HUES64 (cell line): ENCODE data around the gene UBR1.
"Not testable (repeated sequence)": the region's sequence is repeated elsewhere in the genome, so short reads cannot be mapped to it uniquely, and the experiment has no call there.

Experiments used
- H3K27ac ChIP-seq: 2 replicates; pipeline ENCODE4 v1.7.0; 2013; ENCODE audit warnings: low read depth, low read length, inconsistent platforms
- H3K27me3 ChIP-seq: 2 replicates; pipeline ENCODE4 v1.6.1; 2013; ENCODE audit warnings: mild to moderate bottlenecking, low read length; ENCODE audit not compliant: insufficient read depth
- H3K36me3 ChIP-seq: 2 replicates; pipeline ENCODE4 v1.6.1; 2013; ENCODE audit warnings: mild to moderate bottlenecking, low read length; ENCODE audit not compliant: insufficient read depth
- H3K4me1 ChIP-seq: 2 replicates; pipeline ENCODE4 v1.6.1; 2013; ENCODE audit warnings: mild to moderate bottlenecking, low read length, moderate library complexity; ENCODE audit not compliant: insufficient read depth
- H3K4me3 ChIP-seq: 2 replicates; pipeline ENCODE4 v1.5.1; 2013; ENCODE audit warnings: mild to moderate bottlenecking, low read length, moderate library complexity
- H3K9ac ChIP-seq: 2 replicates; pipeline ENCODE4 v1.6.1; 2013; ENCODE audit warnings: mild to moderate bottlenecking, low read depth, low read length
- H3K9me3 ChIP-seq: 2 replicates; pipeline ENCODE4 v1.6.1; 2013; ENCODE audit warnings: low read depth, low read length; ENCODE audit not compliant: insufficient read depth
- WGBS: fragments of 150-250, 120-280 bp; methylation state at CpG from one replicate; pipeline ENCODE4 v1.1.7; 2013; ENCODE audit warnings: missing lambda C conversion rate; 5-methylcytosine and 5-hydroxymethylcytosine counted together

The UBR1 gene

DNA sequence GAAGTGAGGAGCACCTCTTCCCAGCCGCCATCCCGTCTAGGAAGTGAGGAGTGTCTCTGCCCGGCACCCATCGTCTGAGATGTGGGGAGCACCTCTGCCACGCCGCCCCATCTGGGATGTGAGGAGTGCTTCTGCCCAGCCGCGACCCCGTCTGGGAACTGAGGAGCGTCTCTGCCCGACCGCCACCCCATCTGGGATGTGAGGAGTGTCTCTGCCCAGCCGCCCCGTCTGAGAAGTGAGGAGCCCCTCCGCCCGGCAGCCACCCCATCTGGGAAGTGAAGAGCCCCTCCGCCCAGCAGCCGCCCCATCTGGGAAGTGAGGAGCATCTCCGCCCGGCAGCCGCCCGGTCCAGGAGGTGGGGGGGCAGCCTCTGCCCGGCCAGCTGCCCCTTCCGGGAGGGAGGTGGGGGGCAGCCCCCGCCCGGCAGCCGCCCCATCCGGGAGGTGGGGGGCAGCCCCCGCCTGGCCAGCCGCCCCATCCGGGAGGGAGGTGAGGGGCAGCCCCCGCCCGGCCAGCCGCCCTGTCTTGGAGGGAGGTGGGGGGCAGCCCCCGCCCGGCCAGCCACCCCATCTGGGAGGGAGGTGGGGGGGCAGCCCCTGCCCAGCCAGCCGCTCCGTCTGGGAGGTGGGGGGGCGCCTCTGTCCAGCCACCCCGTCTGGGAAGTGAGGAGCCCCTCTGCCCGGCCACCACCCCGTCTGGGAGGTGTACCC lies 100.8 kb downstream of the UBR1 start:
- peaks cover 61% of the 10 kb centered on the region for H3K36me3 ChIP-seq
- WGBS, result 94% methylated on average over 42 of the region's 42 CpGs

DNA sequence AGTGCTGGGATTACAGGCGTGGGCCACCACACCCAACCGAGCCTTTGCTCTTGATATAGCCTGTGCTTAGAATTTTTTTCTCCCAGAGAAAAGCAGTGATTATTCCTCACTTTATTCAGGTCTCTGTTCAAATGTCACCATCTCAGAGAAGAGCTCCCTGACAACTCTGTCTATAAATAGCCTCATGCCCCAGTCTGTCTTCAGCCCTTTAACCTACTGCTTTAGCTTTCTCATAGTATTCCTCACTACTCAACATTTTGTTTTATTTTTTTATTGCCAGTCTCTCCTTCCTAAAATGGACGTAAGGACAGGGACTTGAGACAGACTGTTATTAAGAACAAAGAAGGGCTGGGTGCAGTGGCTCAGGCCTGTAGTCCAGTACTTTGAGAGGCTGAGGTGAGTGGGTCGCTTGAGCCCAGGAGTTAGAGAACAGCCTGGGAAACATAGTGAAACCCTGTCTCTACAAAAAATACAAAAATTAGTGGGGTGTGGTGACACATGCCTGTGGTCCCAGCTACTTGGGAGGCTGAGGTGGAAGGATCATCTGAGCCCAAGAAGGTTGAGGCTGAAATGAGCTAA lies 106.5 kb downstream of the UBR1 start:
- Histone ChIP-seq H3K9ac (no peak overlapping the region), H3K27me3 (no peaks in the 10 kb centered on the region), H3K9me3 (peaks cover 3% of the 10 kb centered on the region; the same call in 1 of the 2 replicates), H3K4me1 (no peaks in the 10 kb centered on the region), H3K36me3 (peaks cover 43% of the 10 kb centered on the region), H3K27ac (no peak overlapping the region), H3K4me3 (no peak overlapping the region)
- 93% methylated on average over 4 of the region's 4 CpGs for WGBS

More for the DNA sequence above, 100.8 kb downstream of the UBR1 start:
- not testable (repeated sequence) for H3K27me3 ChIP-seq, H3K4me3 ChIP-seq, H3K27ac ChIP-seq, H3K9ac ChIP-seq, H3K4me1 ChIP-seq
- peaks cover 25% of the 10 kb centered on the region for H3K9me3 ChIP-seq

DNA sequence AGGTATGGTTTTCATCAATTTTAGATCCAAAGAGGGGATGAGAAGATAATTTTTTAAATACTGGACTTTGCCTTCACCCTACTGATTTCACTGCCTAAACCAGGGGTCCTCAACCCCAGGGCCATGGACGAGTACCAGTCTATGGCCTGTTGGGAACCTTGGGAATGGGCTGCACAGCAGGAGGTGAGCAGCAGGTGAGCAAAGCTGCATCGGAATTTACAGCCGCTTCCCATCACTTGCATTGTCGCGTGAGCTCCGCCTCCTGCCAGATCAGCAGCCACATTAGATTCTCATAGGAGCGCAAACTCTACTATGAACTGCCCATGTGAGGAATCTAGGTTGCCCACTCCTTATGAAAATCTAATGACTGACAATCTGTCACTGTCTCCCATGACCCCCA lies 109.0 kb downstream of the UBR1 start:
- Histone ChIP-seq H3K9ac (no peak overlapping the region), H3K27ac (no peak overlapping the region), H3K36me3 (peaks cover 34% of the 10 kb centered on the region), H3K27me3 (no peaks in the 10 kb centered on the region), H3K4me1 (no peaks in the 10 kb centered on the region), H3K4me3 (no peak overlapping the region), H3K9me3 (no peaks in the 10 kb centered on the region)
- 85% methylated on average over 7 of the region's 7 CpGs for WGBS

DNA sequence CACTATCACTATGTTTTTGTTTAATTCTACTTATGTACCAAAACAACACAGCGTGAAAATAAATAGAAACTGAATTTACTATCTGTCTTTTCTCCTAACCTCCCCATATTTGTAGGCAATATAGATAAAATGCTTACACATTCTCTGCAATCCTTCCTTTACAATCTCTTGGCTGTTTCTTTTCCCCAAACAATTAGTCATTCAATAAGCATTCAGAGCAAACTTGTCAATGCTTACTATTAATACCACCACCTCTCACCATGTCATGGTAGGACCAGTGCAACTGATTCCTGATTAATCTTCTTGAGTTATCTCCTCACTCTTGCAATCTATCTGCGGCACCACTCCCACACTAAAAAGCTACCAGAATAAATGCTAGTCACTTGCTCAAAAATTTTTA lies 111.3 kb downstream of the UBR1 start:
- H3K9me3 ChIP-seq, result no peaks in the 10 kb centered on the region
- H3K27ac ChIP-seq, result no peak overlapping the region
- no peaks in the 10 kb centered on the region for H3K27me3 ChIP-seq
- peaks cover 39% of the 10 kb centered on the region for H3K36me3 ChIP-seq
- no peaks in the 10 kb centered on the region for H3K4me1 ChIP-seq
- H3K9ac ChIP-seq, result no peak overlapping the region
- H3K4me3 ChIP-seq, result no peak overlapping the region
- WGBS, result 91% methylated on average over 2 of the region's 2 CpGs

DNA sequence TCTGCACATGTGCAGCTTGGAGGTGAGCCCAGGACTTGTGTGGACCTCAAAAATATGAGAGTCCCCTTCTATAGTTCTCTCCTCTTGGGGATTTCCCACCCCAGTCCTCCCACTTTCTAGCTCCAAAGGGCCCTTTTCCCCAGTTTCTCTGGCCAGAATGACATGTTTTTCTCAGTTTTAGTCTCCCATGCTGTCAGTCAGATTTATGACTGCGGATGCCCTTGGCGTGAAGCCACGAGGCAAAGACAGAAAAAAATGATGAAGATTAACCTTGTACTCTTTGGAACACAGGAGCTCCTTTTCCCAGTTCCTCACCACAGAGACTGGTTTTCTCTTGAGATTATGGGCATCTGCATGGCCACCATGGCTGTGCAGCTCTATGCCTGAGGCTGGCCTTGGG lies 113.2 kb downstream of the UBR1 start:
- no peak overlapping the region for H3K27ac ChIP-seq
- 99% methylated on average over 3 of the region's 3 CpGs for WGBS
- no peak overlapping the region for H3K9ac ChIP-seq
- no peaks in the 10 kb centered on the region for H3K27me3 ChIP-seq
- no peaks in the 10 kb centered on the region for H3K4me1 ChIP-seq
- no peaks in the 10 kb centered on the region for H3K9me3 ChIP-seq
- no peak overlapping the region for H3K4me3 ChIP-seq
- peaks cover 52% of the 10 kb centered on the region for H3K36me3 ChIP-seq

DNA sequence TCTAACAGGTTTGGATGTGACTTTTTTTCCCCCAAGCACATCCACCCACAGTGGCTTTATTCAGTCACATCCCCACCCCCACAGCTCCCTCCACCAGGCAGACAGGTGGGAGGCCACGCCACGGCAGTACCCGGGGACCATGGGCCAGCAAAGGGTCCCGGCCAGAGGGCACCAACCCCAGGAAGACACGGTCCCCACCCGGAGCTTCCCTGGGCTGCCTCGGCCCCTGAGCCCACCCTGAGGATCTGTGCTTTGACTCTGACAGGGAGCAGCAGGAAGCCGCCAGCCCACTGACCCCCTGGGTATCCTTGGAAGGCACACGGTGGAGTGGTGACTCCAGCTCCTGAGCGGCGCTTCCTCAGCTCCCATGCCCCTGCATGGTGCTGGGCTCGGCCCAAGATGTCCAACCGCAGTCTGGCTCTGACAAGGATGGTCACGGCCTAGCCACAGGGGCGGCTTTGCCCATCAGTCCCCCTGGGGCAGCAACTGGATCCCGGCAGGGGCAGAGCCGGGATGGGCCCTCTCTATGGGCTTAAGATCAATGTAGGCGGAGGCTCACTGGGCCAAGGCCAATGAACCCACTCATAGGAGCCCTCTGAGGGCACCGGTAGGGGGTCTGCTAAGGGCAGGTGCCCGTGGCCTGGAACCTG lies 119.0 kb downstream of the UBR1 start:
- H3K4me1 ChIP-seq, result no peaks in the 10 kb centered on the region
- no peak overlapping the region for H3K4me3 ChIP-seq
- H3K27me3 ChIP-seq, result no peaks in the 10 kb centered on the region
- H3K9ac ChIP-seq, result no peak overlapping the region
- WGBS, result 96% methylated on average over 20 of the region's 20 CpGs
- H3K27ac ChIP-seq, result no peak overlapping the region
- peaks cover 67% of the 10 kb centered on the region for H3K36me3 ChIP-seq
- H3K9me3 ChIP-seq, result no peaks in the 10 kb centered on the region

DNA sequence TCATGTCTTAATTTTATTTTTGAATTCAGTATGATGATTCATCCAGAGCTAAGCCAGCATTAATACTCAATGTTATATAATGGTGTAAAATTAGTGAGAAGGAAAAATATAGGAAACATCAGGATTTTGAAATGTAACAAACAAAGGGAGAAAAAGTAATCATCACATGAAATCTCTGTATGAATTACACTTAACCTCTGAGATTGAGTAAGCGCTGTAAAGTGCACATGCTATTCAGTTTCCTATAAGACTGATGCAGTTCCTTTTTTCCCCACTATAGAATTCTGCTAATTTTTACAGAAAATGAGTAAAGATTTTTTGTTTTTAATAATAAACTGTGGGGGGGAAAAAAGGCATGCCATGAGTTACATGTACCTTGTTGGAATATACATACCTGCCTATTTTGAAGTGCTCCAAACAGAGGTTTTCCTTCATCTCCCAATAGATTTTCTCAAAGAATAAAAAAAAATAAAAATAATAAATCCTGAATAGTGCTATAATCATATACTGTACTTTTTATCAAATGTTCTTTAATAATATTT lies 121.3 kb downstream of the UBR1 start:
- Histone ChIP-seq H3K4me3 (no peak overlapping the region), H3K9ac (no peak overlapping the region), H3K27me3 (no peaks in the 10 kb centered on the region), H3K27ac (no peak overlapping the region), H3K4me1 (no peaks in the 10 kb centered on the region), H3K9me3 (no peaks in the 10 kb centered on the region), H3K36me3 (peaks cover 76% of the 10 kb centered on the region)
- WGBS, result 100% methylated on average over 1 of the region's 1 CpG

DNA sequence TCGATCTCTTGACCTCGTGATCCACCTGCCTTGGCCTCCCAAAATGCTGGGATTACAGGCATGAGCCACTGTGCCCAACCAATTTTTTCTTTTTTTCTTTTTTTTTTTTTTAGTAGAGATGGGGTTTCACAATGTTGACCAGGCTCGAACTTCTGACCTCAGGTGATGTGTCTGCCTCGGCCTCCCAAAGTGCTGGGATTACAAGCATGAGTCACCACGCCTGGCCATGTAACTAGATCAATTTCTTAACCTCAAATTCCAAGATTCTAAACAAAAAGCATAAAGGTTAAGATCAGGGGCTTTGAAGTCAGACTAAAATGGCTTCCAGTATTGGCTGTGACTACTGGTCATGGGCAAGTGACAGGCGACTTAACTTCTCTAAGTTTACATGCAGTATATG lies 126.7 kb downstream of the UBR1 start:
- not testable (repeated sequence) for H3K4me1 ChIP-seq, H3K4me3 ChIP-seq, H3K27ac ChIP-seq, H3K27me3 ChIP-seq, H3K9ac ChIP-seq, H3K9me3 ChIP-seq
- peaks cover 79% of the 10 kb centered on the region for H3K36me3 ChIP-seq
- WGBS, result 94% methylated on average over 6 of the region's 6 CpGs

DNA sequence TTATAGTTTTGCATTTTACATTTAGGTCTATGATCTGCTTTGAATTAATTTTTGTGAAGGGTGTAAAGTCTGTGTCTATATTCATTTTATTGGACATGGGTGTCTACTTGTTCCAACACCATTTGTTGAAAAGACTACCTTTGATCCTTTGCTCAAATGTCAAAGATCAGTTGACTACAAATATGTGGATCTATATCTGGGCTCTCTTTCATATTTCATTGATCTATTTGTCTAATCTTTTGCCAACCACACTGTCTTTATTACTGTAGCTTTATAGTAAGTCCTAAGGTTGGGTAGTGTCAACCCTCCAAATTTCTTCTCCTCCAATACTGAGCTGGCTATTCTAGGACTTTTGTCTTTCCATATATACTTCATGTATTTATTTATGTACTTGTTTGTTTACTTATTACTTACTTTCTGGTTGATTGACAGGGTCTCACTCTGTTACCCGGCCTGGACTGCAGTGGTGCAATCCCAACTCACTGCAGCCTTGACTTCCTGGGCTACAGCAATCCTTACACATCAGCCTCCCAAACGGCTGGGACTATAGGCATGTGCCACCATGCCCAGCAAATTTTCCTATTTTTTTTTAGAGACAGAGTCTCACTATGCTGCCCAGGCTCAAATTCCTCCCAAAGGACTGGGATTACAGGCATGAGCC lies 131.5 kb downstream of the UBR1 start:
- H3K27ac ChIP-seq, result no peak overlapping the region
- H3K27me3 ChIP-seq, result no peaks in the 10 kb centered on the region
- no peak overlapping the region for H3K4me3 ChIP-seq
- 93% methylated on average over 2 of the region's 2 CpGs for WGBS
- H3K9ac ChIP-seq, result no peak overlapping the region
- no peaks in the 10 kb centered on the region for H3K9me3 ChIP-seq
- H3K36me3 ChIP-seq, result peaks cover 70% of the 10 kb centered on the region
- no peaks in the 10 kb centered on the region for H3K4me1 ChIP-seq

DNA sequence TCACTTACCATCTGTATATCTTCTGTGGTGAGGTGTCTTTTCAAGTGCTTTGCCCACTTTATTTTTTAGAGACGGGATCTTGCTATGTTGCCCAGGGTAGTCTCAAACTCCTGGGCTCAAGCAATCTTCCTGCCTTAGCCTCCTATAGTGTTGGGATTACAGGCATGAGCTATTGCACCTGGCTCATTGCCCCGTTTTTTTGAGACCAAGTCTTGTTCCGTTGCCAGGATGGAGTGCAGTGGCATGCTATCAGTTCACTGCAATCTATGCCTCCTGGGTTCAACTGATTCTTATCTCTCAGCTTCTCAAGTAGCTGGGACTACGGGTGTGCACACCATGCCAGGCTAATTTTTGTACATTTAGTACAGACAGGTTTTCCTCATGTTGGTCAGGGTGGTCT lies 132.7 kb downstream of the UBR1 start:
- Histone ChIP-seq H3K27me3 (no peaks in the 10 kb centered on the region), H3K4me3 (no peak overlapping the region), H3K9ac (no peak overlapping the region), H3K4me1 (no peaks in the 10 kb centered on the region), H3K9me3 (no peaks in the 10 kb centered on the region), H3K36me3 (peaks cover 74% of the 10 kb centered on the region), H3K27ac (no peak overlapping the region)
- 95% methylated on average over 4 of the region's 4 CpGs for WGBS

DNA sequence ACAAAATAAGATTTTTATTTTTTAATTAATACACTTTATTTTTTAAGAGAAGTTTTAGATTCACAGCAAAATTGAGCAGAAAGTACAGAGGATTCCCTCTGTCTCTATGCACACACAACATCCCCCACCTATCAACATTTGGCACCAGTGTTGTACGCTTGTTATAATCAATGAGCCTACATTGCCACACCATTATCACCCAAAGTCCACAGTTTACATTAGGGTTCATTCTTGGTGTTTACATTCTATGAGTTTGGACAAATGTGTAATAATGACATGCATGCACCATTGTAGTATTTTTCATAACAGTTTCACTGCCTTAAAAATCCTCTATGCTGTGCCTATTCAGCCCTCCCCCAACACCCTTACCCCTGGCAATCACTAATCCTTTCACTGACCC lies 134.0 kb downstream of the UBR1 start:
- WGBS, result 100% methylated on average over 1 of the region's 1 CpG
- Histone ChIP-seq H3K9ac (no peak overlapping the region), H3K27me3 (no peaks in the 10 kb centered on the region), H3K27ac (no peak overlapping the region), H3K4me3 (no peak overlapping the region), H3K9me3 (no peaks in the 10 kb centered on the region), H3K4me1 (no peaks in the 10 kb centered on the region), H3K36me3 (peaks cover 62% of the 10 kb centered on the region)
